DOHH2 (cell line): ENCODE data around the gene DENND6B.

ENCODE experiments used
- EZH2phosphoT487 ChIP-seq: fragments of 200-600 bp; sonication (generic); IDR thresholded peaks from 2 replicates; pipeline ENCODE4 v1.6.1; 2017; ENCODE audit warnings: borderline replicate concordance, mild to moderate bottlenecking, antibody characterized with exemption, low read length, moderate library complexity, mixed read lengths
- TF ChIP-seq, protein P1 (sequence below): fragments of 200-600 bp; sonication (generic); IDR thresholded peaks from one replicate; pipeline ENCODE4 v1.5.1; 2014; ENCODE audit warnings: antibody characterized with exemption, mild to moderate bottlenecking, low read depth, low read length; ENCODE audit not compliant: poor library complexity, severe bottlenecking

- TF ChIP-seq, protein P1, sequence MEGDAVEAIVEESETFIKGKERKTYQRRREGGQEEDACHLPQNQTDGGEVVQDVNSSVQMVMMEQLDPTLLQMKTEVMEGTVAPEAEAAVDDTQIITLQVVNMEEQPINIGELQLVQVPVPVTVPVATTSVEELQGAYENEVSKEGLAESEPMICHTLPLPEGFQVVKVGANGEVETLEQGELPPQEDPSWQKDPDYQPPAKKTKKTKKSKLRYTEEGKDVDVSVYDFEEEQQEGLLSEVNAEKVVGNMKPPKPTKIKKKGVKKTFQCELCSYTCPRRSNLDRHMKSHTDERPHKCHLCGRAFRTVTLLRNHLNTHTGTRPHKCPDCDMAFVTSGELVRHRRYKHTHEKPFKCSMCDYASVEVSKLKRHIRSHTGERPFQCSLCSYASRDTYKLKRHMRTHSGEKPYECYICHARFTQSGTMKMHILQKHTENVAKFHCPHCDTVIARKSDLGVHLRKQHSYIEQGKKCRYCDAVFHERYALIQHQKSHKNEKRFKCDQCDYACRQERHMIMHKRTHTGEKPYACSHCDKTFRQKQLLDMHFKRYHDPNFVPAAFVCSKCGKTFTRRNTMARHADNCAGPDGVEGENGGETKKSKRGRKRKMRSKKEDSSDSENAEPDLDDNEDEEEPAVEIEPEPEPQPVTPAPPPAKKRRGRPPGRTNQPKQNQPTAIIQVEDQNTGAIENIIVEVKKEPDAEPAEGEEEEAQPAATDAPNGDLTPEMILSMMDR: no peak
- TF ChIP-seq EZH2phosphoT487: no peak
These were observed 66.4 kb downstream of the DENND6B start for GRCh38 chr22:50260434-50260800.
